ENCODE results near the gene ADAD1.

Gene ADAD1

DNA sequence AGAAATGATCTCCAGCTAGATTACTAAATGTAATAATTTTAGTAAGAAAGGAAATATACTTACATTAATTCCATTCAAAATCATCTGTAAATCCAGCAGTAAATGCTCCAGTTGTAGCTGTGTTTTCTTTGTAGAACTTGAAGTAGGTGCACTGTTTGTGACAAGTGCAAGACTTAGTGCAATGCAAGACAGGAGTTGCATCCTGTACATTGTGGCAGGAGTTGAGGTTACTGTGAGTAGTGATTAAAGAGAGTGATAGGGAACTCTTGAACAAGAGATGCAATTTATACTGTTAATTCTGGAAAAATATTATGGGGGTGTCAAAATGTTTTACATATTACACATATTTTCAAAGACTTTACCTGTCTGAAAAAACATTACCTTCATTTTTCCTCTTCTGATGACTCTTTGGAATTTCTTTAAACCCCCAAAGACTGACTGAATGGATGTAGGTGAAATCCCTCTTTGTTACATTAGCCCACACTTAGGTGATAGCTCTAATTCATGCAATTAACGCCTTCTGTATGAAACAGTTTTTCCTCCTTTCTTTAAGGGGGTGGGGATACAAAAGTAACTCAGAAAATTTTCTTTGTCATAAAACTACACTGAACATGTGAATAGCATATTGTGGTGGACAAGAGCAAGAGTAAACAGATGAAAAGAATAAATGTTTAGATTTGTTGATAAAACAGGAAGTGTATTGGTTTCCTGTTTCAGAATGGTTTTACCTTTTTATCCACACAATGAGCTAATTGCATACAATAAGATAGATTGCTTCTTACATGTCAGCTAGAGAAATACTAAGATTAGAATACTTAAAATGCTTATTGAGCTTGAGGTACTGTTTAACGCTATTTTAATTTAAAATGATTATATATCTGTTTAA, 77.7 kb downstream of the ADAD1 start, which contains the start of gene IL2:
TSS of gene IL2 (minus strand) at position 495 of the 886 bp plus-strand sequence. CDS start at position 210, 285 bp downstream.
- DNase-seq = peak in 1 of 2 experiments; percentile 49

DNA sequence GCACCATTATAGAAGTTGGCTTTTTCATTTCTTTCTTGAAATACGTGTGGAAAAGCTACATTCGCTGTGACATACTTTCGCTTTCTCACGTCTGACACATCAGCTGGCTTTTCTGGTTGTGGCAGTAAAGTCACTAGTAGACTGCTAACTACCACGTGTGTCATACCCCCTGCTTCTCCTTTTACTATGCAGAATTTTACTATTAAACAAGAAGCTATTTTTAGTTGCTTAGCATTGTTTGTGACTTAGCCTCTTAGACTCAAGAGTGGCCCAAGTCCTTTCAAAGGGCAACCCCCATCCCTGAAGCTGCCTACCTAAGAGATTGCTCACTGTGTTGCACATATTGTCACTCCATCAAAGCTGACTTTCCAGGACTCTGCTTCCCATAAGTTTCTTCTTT, 79.8 kb downstream of the ADAD1 start:
- no peak for DNase-seq

DNA sequence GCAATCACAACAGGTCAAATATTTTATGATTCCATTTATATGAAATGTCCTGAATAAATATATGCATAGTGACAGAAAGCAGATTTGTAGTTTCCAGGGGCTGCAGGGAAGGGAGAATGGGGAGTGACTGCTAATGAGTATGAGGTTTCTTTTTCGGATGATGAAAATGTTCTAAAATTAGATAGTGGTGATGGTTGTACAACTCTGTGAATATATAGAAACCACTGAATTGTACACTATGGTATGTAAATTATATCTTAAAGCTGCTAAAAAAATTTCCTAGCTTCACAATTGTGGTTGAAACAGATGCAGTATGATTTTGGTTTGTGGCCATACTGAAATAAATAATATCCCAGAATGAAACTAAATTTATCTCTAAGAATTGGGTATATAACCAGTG, 90.6 kb downstream of the ADAD1 start:
- DNase-seq = no peak

DNA sequence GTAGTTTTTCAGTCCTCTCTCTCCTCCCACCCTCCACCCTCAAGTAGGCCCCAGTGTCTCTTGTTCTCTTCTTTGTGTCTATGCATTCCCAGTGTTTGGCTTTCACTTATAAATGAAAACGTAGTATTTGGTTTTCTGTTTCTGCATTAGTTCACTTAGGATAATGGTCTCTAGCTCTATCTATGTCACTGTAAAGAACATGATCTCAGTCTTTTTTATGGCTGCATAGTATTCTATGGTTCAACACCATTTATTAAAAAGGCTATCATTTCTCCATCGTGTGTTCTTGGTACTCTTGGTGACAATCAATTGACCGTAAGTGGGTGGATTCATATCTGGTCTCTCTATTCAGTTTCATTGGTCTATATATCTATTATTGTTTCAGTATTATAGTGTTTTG, 96.4 kb downstream of the ADAD1 start:
- DNase-seq = no peak

DNA sequence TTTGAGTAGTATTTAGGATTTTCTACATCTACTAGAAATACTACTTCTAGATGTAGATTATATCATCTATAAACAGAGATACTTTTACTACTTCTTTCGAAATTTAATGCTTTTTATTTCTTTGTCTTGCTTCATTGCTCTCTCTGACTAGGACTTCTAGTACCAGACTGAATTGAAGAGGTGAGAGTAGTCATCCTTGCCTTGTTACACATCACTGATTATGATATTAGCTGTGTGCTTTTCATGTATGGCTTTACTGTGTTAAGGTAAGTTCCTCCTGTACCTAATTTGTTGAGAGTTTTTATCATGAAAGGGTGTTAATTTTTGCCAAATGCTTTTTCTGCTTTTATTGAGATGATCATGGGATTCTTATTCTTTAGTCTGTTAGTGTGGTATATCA, 97.3 kb downstream of the ADAD1 start:
- DNase-seq = no peak

DNA sequence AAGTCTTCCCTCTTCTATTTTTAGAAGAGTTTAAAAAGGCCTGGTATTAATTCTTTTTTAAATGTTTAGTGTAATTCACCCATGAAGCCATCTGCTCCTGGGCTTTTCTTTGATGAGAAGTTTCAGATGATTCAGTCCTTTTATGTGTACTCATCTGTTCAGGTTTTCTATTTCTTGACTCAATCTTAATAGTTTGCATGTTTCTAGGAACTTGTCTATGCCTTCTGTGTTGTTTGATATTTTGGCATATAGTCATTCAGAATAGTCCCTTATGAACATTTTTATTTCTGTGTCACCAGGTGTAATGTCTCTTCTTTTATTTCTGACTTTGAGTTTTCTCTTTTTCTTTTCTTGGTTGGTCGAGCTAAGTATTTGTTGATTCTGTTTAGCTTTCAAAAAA, 97.9 kb downstream of the ADAD1 start:
- DNase-seq = no peak
